Keratinocyte (primary cell): ENCODE measurements around the gene PECR. TPM values are rescaled to one million over a fixed set of nuclear protein-coding genes. Genes with fewer than 3 reads are reported as not detected.

Experiments used
- DNase-seq: peaks from one replicate; pipeline ENCODE4 v3.0.0-alpha.2; 2011; ENCODE audit warnings: low read depth, missing footprints, low spot score
- FAIRE-seq: peaks from 2 replicates; lab custom pipeline; 2011; peaks lifted over from hg19 to GRCh38; lab: Jason Lieb, UNC
- H2AFZ ChIP-seq: 2 replicates; pipeline ENCODE4 v1.6.0; 2012; ENCODE audit warnings: low read length, control low read depth, inconsistent platforms; ENCODE audit not compliant: control insufficient read depth
- H3K27ac ChIP-seq: 2 replicates; pipeline ENCODE4 v1.5.1; 2011; ENCODE audit warnings: low read length; ENCODE audit not compliant: control insufficient read depth, insufficient read depth
- H3K27me3 ChIP-seq: 3 replicates; pipeline ENCODE4 v1.6.0; 2011; ENCODE audit warnings: low read length; ENCODE audit not compliant: control insufficient read depth, insufficient read depth; ENCODE audit errors: extremely low read depth
- H3K36me3 ChIP-seq, 2 experiments: 2 replicates in 1 of 2; 3 replicates in 1 of 2; pipeline ENCODE4 v1.5.1; 2011; ENCODE audit warnings: low read length in 2 of 2, mild to moderate bottlenecking in 1 of 2; ENCODE audit not compliant: control insufficient read depth in 2 of 2, insufficient read depth in 2 of 2; ENCODE audit errors: extremely low read depth in 1 of 2
- H3K4me1 ChIP-seq: 3 replicates; pipeline ENCODE4 v1.5.1; 2011; ENCODE audit warnings: low read length; ENCODE audit not compliant: control insufficient read depth, insufficient read depth; ENCODE audit errors: extremely low read depth
- H3K4me2 ChIP-seq: 3 replicates; pipeline ENCODE4 v1.6.0; 2011; ENCODE audit warnings: low read depth, low read length; ENCODE audit not compliant: control insufficient read depth, insufficient read depth; ENCODE audit errors: extremely low read depth
- H3K4me3 ChIP-seq, 3 experiments: fragments of 200-600 bp in 1 of 3; sonication (generic) in 1 of 3; 2 replicates in 2 of 3; 3 replicates in 1 of 3; pipeline ENCODE4 v1.5.1; 2011 to 2016; ENCODE audit warnings: low read length in 3 of 3, mild to moderate bottlenecking in 3 of 3, control low read depth in 2 of 3, inconsistent platforms in 1 of 3, low read depth in 1 of 3, mixed read lengths in 1 of 3, mixed run types in 1 of 3, moderate library complexity in 1 of 3; ENCODE audit not compliant: control insufficient read depth in 2 of 3, insufficient read depth in 2 of 3; ENCODE audit errors: extremely low read depth in 1 of 3
- H3K79me2 ChIP-seq: 2 replicates; pipeline ENCODE4 v1.6.0; 2012; ENCODE audit warnings: low read length; ENCODE audit not compliant: control insufficient read depth, insufficient read depth
- H3K9ac ChIP-seq: 3 replicates; pipeline ENCODE4 v1.6.0; 2011; ENCODE audit warnings: low read length; ENCODE audit not compliant: control insufficient read depth, insufficient read depth; ENCODE audit errors: extremely low read depth
- H3K9me1 ChIP-seq: 3 replicates; pipeline ENCODE4 v1.6.0; 2011; ENCODE audit warnings: low read length; ENCODE audit not compliant: control insufficient read depth, insufficient read depth; ENCODE audit errors: extremely low read depth
- H3K9me3 ChIP-seq: 2 replicates; pipeline ENCODE4 v1.5.1; 2012; ENCODE audit warnings: low read depth, low read length; ENCODE audit not compliant: control insufficient read depth
- H4K20me1 ChIP-seq: 3 replicates; pipeline ENCODE4 v1.6.0; 2011; ENCODE audit warnings: low read length; ENCODE audit not compliant: control insufficient read depth, insufficient read depth; ENCODE audit errors: extremely low read depth
- EZH2 ChIP-seq: IDR thresholded peaks from one replicate; pipeline ENCODE4 v1.6.1; 2012; ENCODE audit warnings: inconsistent platforms, mild to moderate bottlenecking, low read length, moderate library complexity
- dilution Hi-C: fragments of 300-500 bp; cut with MboI; formaldehyde crosslinking; loops from one replicate; pipeline ENCODE4 v1.7.0; 2020; ENCODE audit warnings: low sequenced_read_pairs; ENCODE audit not compliant: extremely low pct_ligation_motif_present
- polyA plus RNA-seq, 5 experiments: library from polyadenylated mRNA; depleted of rRNA in 3 of 5; stranded (reverse) in 3 of 5; stranded (forward) in 1 of 5; unstranded in 1 of 5; fragments of >200 nt; gene quantifications; 1 replicate in 1 of 5; 2 replicates in 3 of 5; 3 replicates in 1 of 5; pipeline versions ENCODE4 v1.2.1 to v1.2.3, GENCODE V29; 2011 to 2012; ENCODE audit warnings: missing spikeins in 2 of 5, low read depth in 1 of 5, low replicate concordance in 1 of 5
- TF ChIP-seq, protein P1 (sequence below), 3 experiments: IDR thresholded peaks in 1 of 3; conservative IDR thresholded peaks in 1 of 3; optimal IDR thresholded peaks in 1 of 3; 2 replicates in 2 of 3; 3 replicates in 1 of 3; pipeline versions ENCODE3 to v1.5.1; 2011; ENCODE audit warnings: low read length in 3 of 3, mild to moderate bottlenecking in 3 of 3, moderate library complexity in 2 of 3, control low read depth in 1 of 3, inconsistent platforms in 1 of 3; ENCODE audit not compliant: insufficient read depth in 2 of 3; ENCODE audit errors: extremely low read depth in 1 of 3

Gene PECR
- polyA plus RNA-seq, 1 donor (not counting 4 experiments of a cell fraction or from before 2014, with no cell fraction given), result 12.0 TPM

- H3K4me2 ChIP-seq, result no peak overlapping the region
- H3K9me1 ChIP-seq, result no peaks in the 10 kb centered on the region
- no peak overlapping the region for H2AFZ ChIP-seq
Observed at GRCh38 chr2:216119986-216120385, 38.4 kb upstream of the PECR start.

DNA sequence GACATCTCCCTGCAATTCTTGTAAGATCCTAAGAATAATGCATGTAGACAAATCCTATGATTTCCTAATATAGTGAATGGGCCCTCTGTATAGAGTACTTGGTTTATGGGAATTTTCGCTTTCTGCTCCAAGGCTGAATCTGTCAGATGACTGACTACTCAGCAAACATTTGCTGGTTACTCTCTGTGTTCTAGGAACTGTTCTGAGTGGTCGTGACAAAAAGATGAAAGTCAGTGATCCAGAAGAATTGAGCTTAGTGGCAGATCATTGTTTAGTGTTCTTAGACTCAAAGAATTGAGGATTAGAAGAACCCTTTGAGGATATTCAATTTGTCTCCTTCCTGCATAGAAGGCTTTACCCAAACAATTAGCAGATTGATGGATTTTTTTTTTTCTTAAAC lies 37.5 kb upstream of the PECR start:
- H3K27me3 ChIP-seq, result no peaks in the 10 kb centered on the region
- H3K9me3 ChIP-seq, result no peaks in the 10 kb centered on the region
- peaks cover 29 to 39% of the 10 kb centered on the region in 2 experiments for H3K36me3 ChIP-seq
- H3K9me1 ChIP-seq, result no peaks in the 10 kb centered on the region
- H3K9ac ChIP-seq, result no peak overlapping the region
- TF ChIP-seq EZH2, result no peak
- TF ChIP-seq, protein P1, sequence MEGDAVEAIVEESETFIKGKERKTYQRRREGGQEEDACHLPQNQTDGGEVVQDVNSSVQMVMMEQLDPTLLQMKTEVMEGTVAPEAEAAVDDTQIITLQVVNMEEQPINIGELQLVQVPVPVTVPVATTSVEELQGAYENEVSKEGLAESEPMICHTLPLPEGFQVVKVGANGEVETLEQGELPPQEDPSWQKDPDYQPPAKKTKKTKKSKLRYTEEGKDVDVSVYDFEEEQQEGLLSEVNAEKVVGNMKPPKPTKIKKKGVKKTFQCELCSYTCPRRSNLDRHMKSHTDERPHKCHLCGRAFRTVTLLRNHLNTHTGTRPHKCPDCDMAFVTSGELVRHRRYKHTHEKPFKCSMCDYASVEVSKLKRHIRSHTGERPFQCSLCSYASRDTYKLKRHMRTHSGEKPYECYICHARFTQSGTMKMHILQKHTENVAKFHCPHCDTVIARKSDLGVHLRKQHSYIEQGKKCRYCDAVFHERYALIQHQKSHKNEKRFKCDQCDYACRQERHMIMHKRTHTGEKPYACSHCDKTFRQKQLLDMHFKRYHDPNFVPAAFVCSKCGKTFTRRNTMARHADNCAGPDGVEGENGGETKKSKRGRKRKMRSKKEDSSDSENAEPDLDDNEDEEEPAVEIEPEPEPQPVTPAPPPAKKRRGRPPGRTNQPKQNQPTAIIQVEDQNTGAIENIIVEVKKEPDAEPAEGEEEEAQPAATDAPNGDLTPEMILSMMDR (optimal IDR thresholded peaks at IDR 0.05 in 1 of 3, IDR thresholded peaks at IDR 0.05 in 1 of 3, conservative IDR thresholded peaks at IDR 0.05 in 1 of 3; ENCODE audit: extremely low read depth in 1 of 3, insufficient read depth in 2 of 3, low read length in 3 of 3), result no peak
- no peak overlapping the region for H3K4me3 ChIP-seq
- no peak for FAIRE-seq
- H3K79me2 ChIP-seq, result peaks cover 62% of the 10 kb centered on the region
- no peak overlapping the region for H3K4me2 ChIP-seq
- no peak for DNase-seq
- no peak overlapping the region for H2AFZ ChIP-seq
- H4K20me1 ChIP-seq, result no peaks in the 10 kb centered on the region
- no peak overlapping the region for H3K27ac ChIP-seq
- H3K4me1 ChIP-seq, result peaks cover 6% of the 10 kb centered on the region
- dilution Hi-C loops, result no loop called here

More at GRCh38 chr2:216119986-216120385, 38.4 kb upstream of the PECR start:
- Histone ChIP-seq H4K20me1 (no peaks in the 10 kb centered on the region), H3K36me3 (peaks cover 31 to 35% of the 10 kb centered on the region in 2 experiments), H3K9me3 (no peaks in the 10 kb centered on the region), H3K9ac (no peak overlapping the region), H3K4me3 (no peak overlapping the region), H3K27ac (no peak overlapping the region), H3K4me1 (peaks cover 5% of the 10 kb centered on the region), H3K79me2 (peaks cover 63% of the 10 kb centered on the region), H3K27me3 (no peaks in the 10 kb centered on the region)
- DNase-seq, result no peak
- no peak for TF ChIP-seq EZH2
- TF ChIP-seq, protein P1 (optimal IDR thresholded peaks at IDR 0.05 in 1 of 3, IDR thresholded peaks at IDR 0.05 in 1 of 3, conservative IDR thresholded peaks at IDR 0.05 in 1 of 3; ENCODE audit: extremely low read depth in 1 of 3, insufficient read depth in 2 of 3, low read length in 3 of 3), result no peak
- no peak for FAIRE-seq
- dilution Hi-C loops, result no loop called here
